GM12878 (cell line): ENCODE data around the gene CFAP97D2.

Source experiments
- FOXM1 ChIP-seq: IDR thresholded peaks from 2 replicates; pipeline ENCODE4 v1.6.1; 2012; ENCODE audit warnings: low read depth, mild to moderate bottlenecking, inconsistent platforms, low read length, moderate library complexity
- HDAC2 ChIP-seq: fragments of 200-600 bp; sonication (generic); IDR thresholded peaks from 2 replicates; pipeline ENCODE4 v1.6.1; 2017
- POLR2A ChIP-seq: IDR thresholded peaks from 2 replicates; pipeline ENCODE4 v1.6.1; 2011; ENCODE audit warnings: low read depth, mild to moderate bottlenecking, low read length
- SRF ChIP-seq, 2 experiments: IDR thresholded peaks; 2 replicates each; pipeline ENCODE4 v1.6.1; 2011; ENCODE audit warnings: low read depth in 2 of 2, low read length in 2 of 2, mild to moderate bottlenecking in 1 of 2, moderate library complexity in 1 of 2
- YY1 ChIP-seq: IDR thresholded peaks from 2 replicates; pipeline ENCODE4 v1.6.1; 2011; ENCODE audit warnings: low read depth, mild to moderate bottlenecking, low read length
- TF ChIP-seq, protein P1 (sequence below): fragments of 450-650 bp; formaldehyde crosslinking; IDR thresholded peaks from 2 replicates; pipeline ENCODE4 v1.5.0; 2022; ENCODE audit warnings: mild to moderate bottlenecking, missing genetic modification characterization
- TF ChIP-seq, protein P2 (sequence below), 3 experiments: IDR thresholded peaks in 2 of 3; conservative IDR thresholded peaks in 1 of 3; 2 replicates each; pipeline ENCODE4 v1.5.1; 2011; ENCODE audit warnings: low read depth in 3 of 3, low read length in 3 of 3, mild to moderate bottlenecking in 3 of 3, control low read depth in 2 of 3, moderate library complexity in 2 of 3, inconsistent platforms in 1 of 3, mixed read lengths in 1 of 3; ENCODE audit not compliant: control insufficient read depth in 2 of 3, insufficient read depth in 1 of 3; ENCODE audit errors: extremely low read depth in 1 of 3
- TF ChIP-seq, protein P3 (sequence below): fragments of 450-650 bp; conservative IDR thresholded peaks from 2 replicates; pipeline ENCODE4 v1.6.1; 2017; ENCODE audit warnings: mild to moderate bottlenecking, moderate library complexity
- TF ChIP-seq, protein P4 (sequence below): IDR thresholded peaks from 2 replicates; pipeline ENCODE4 v1.6.1; 2012; ENCODE audit warnings: low read depth, low read length, improper control_type of control experiment
- TF ChIP-seq, protein P5 (sequence below): IDR thresholded peaks from 2 replicates; pipeline ENCODE4 v1.6.1; 2011; ENCODE audit warnings: borderline replicate concordance, low read depth, mild to moderate bottlenecking, moderate library complexity, low read length; ENCODE audit not compliant: insufficient read depth, poor library complexity, severe bottlenecking

DNA sequence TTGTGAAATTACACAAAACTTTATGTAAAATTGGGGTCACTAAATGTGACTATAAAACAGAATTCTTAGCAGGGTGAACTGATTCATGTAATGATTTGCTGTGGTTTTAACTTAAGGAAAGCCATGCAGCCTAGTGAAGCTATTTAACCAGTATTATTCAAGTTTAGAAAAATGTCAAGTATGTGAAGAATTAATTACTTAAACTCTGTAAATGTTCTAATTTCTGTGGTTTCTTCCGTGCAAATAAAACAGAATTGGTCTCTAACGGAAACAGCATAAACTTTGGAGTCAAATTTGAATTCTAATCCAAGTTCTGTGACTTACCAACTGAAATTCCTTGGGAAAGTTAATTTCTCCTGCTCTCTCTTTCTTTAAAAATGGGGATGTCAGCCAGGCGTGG, 69.0 kb downstream of the CFAP97D2 start:
- TF ChIP-seq, protein P1, sequence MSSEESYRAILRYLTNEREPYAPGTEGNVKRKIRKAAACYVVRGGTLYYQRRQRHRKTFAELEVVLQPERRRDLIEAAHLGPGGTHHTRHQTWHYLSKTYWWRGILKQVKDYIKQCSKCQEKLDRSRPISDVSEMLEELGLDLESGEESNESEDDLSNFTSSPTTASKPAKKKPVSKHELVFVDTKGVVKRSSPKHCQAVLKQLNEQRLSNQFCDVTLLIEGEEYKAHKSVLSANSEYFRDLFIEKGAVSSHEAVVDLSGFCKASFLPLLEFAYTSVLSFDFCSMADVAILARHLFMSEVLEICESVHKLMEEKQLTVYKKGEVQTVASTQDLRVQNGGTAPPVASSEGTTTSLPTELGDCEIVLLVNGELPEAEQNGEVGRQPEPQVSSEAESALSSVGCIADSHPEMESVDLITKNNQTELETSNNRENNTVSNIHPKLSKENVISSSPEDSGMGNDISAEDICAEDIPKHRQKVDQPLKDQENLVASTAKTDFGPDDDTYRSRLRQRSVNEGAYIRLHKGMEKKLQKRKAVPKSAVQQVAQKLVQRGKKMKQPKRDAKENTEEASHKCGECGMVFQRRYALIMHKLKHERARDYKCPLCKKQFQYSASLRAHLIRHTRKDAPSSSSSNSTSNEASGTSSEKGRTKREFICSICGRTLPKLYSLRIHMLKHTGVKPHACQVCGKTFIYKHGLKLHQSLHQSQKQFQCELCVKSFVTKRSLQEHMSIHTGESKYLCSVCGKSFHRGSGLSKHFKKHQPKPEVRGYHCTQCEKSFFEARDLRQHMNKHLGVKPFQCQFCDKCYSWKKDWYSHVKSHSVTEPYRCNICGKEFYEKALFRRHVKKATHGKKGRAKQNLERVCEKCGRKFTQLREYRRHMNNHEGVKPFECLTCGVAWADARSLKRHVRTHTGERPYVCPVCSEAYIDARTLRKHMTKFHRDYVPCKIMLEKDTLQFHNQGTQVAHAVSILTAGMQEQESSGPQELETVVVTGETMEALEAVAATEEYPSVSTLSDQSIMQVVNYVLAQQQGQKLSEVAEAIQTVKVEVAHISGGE (CRISPR knock-in tag), result no peak
- TF ChIP-seq, protein P2, sequence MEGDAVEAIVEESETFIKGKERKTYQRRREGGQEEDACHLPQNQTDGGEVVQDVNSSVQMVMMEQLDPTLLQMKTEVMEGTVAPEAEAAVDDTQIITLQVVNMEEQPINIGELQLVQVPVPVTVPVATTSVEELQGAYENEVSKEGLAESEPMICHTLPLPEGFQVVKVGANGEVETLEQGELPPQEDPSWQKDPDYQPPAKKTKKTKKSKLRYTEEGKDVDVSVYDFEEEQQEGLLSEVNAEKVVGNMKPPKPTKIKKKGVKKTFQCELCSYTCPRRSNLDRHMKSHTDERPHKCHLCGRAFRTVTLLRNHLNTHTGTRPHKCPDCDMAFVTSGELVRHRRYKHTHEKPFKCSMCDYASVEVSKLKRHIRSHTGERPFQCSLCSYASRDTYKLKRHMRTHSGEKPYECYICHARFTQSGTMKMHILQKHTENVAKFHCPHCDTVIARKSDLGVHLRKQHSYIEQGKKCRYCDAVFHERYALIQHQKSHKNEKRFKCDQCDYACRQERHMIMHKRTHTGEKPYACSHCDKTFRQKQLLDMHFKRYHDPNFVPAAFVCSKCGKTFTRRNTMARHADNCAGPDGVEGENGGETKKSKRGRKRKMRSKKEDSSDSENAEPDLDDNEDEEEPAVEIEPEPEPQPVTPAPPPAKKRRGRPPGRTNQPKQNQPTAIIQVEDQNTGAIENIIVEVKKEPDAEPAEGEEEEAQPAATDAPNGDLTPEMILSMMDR (IDR thresholded peaks at IDR 0.05 in 2 of 3, conservative IDR thresholded peaks at IDR 0.05 in 1 of 3; ENCODE audit: control insufficient read depth in 2 of 3, extremely low read depth in 1 of 3, insufficient read depth in 1 of 3, low read depth in 3 of 3, low read length in 3 of 3), result no peak
- TF ChIP-seq, protein P3, sequence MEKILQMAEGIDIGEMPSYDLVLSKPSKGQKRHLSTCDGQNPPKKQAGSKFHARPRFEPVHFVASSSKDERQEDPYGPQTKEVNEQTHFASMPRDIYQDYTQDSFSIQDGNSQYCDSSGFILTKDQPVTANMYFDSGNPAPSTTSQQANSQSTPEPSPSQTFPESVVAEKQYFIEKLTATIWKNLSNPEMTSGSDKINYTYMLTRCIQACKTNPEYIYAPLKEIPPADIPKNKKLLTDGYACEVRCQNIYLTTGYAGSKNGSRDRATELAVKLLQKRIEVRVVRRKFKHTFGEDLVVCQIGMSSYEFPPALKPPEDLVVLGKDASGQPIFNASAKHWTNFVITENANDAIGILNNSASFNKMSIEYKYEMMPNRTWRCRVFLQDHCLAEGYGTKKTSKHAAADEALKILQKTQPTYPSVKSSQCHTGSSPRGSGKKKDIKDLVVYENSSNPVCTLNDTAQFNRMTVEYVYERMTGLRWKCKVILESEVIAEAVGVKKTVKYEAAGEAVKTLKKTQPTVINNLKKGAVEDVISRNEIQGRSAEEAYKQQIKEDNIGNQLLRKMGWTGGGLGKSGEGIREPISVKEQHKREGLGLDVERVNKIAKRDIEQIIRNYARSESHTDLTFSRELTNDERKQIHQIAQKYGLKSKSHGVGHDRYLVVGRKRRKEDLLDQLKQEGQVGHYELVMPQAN, result no peak
- TF ChIP-seq, protein P4, sequence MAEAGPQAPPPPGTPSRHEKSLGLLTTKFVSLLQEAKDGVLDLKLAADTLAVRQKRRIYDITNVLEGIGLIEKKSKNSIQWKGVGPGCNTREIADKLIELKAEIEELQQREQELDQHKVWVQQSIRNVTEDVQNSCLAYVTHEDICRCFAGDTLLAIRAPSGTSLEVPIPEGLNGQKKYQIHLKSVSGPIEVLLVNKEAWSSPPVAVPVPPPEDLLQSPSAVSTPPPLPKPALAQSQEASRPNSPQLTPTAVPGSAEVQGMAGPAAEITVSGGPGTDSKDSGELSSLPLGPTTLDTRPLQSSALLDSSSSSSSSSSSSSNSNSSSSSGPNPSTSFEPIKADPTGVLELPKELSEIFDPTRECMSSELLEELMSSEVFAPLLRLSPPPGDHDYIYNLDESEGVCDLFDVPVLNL, result no peak
- TF ChIP-seq, protein P5, sequence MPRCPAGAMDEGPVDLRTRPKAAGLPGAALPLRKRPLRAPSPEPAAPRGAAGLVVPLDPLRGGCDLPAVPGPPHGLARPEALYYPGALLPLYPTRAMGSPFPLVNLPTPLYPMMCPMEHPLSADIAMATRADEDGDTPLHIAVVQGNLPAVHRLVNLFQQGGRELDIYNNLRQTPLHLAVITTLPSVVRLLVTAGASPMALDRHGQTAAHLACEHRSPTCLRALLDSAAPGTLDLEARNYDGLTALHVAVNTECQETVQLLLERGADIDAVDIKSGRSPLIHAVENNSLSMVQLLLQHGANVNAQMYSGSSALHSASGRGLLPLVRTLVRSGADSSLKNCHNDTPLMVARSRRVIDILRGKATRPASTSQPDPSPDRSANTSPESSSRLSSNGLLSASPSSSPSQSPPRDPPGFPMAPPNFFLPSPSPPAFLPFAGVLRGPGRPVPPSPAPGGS, result no peak
- TF ChIP-seq POLR2A, result no peak
- TF ChIP-seq FOXM1, result no peak
- TF ChIP-seq YY1, result no peak
- TF ChIP-seq HDAC2, result no peak
- TF ChIP-seq SRF (IDR thresholded peaks at IDR 0.05; ENCODE audit: low read depth in 2 of 2, low read length in 2 of 2), result no peak
